HTERT RPE-1 (cell line): ENCODE results near the gene VCL.
"Not testable (repeated sequence)": the region's sequence is repeated elsewhere in the genome, so short reads cannot be mapped to it uniquely, and the experiment has no call there.

Experiments
- in situ Hi-C: fragments of 300-500 bp; cut with MboI; formaldehyde crosslinking; loops from 4 replicates; pipeline ENCODE4 v1.14.3; 2020; ENCODE audit warnings: low sequenced_read_pairs

VCL gene

GRCh38 chr10:74035303-74035702, 37.4 kb downstream of the VCL start:
- in situ Hi-C loops = no loop called here

DNA sequence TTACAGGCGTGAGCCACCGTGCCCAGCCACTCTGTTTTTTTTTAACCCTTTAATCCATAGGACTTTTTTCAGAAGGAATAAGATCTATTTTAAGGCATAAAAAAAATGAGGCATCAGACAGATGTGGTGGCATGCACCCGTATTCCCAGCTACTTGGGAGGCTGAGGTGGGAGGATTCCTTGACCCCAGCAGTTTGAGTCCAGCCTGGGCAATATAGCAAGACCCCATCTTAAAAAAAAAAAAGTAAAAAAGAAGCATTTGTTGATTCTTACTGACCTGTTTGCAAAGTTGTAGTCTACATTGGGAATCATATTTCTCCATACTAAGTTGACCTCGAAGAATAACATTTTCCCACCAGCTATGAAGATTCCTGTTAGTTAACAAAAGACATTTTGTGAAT, 38.6 kb downstream of the VCL start:
- in situ Hi-C loops = no loop called here

GRCh38 chr10:74039561-74040145, 41.7 kb downstream of the VCL start:
- in situ Hi-C loops = no loop called here

- in situ Hi-C loops = no loop called here
These were observed 42.5 kb downstream of the VCL start for GRCh38 chr10:74040200-74041126.

DNA sequence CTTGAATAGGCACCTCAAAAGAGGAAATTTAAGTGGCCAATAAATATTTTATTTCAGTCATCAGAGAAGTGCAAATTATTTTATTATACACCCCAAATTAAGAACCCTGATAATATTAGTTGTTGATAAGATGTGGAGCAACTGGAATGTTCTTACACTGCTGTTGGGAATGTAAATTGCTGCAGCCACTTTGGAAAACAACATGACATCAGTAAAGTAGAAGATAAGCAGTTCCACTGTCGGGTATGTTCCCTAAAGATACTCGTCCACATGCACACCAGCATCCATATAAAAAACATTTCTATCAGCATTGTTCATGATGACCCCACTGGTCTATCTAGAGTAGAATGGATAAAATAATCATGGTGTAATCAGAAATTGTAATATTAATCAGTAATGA, 46.5 kb downstream of the VCL start:
- in situ Hi-C loops = no loop called here

- in situ Hi-C loops = no loop called here
These were observed 49.4 kb downstream of the VCL start for GRCh38 chr10:74047304-74047703.

DNA sequence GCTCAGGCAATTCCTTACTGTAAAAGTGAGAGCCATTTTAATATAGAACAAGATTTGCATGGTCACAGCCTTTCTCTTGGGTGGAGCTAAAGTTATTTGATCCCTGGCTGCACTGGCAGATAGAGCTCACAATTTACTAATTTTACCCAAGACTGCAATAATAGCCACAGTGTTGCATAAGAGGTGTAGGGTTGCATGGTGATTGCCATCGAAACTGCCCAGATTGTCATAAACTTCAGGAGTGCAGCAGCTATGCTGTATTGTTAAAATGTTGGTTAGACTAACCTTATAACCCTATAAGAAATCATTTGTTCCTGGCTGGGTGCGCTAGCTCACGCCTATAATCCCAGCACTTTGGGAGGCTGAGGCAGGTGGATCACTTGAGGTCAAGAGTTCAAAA, 50.0 kb downstream of the VCL start:
- in situ Hi-C loops = no loop called here

GRCh38 chr10:74048433-74048832, 50.5 kb downstream of the VCL start:
- in situ Hi-C loops = no loop called here

DNA sequence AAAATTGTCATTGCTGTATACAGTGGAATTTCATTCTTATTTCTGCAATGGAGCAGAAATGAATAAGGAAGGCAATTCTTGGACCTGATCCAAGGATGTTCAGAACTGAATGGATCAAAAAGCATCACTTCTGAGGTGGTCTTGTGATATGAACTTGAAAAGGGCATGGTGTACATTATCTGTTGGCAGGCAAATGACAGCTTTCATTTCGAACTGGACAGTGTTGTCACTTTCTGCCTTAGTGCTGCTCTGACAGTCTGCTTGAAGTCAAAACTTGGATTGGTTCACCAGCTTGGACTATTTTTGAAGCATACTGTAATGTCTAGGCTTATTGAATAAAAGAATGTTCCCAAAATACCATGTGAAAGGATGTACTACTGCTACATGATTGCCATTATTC, 52.0 kb downstream of the VCL start:
- in situ Hi-C loops = no loop called here

DNA sequence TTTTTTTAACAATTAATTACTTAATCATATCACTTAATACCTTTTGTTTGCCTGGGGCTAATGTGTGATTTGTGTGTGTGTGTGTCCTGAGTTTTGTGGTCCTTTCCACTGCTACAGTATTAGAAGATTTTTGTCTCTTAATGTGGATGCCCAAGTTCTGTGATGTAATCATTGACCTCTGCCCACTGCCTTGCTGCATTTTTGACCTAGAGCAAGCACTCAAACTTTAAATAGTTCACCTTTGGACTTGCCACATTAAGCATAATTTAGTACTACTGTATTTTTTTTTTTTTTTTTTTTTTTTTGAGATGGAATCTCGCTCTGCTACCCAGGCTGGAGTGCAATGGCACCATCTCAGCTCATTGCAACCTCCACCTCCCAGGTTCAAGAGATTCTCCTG, 52.7 kb downstream of the VCL start:
- in situ Hi-C loops = no loop called here

DNA sequence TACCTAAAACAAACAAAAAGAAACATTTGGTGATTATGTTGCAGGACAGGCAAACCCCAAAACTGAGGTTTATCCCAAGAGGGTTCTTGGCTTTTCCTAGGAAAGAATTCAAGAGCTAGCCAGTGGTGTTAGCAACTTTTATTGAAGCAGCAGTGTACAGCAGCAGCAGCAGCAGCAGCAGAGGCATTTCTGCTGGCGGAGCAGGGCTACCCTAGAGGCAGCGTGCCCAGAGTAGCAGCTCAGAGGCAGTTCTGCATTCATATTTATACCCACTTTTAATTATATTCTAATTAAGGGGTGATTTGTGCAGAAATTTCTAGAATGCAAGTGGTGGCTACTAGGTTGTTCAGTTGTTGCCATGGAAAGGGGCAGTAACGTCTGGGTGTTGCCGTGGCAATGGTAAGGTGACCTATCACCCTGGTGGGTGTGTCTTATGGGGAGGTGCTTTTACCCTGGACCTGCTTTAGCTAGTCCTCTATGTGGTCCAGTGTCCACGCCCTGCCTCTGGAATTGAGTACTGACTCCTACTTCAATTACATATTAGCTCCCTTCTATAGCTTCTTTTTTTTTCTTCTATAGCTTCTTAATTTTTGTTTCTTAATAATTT, 53.9 kb downstream of the VCL start:
- in situ Hi-C loops = no loop called here

DNA sequence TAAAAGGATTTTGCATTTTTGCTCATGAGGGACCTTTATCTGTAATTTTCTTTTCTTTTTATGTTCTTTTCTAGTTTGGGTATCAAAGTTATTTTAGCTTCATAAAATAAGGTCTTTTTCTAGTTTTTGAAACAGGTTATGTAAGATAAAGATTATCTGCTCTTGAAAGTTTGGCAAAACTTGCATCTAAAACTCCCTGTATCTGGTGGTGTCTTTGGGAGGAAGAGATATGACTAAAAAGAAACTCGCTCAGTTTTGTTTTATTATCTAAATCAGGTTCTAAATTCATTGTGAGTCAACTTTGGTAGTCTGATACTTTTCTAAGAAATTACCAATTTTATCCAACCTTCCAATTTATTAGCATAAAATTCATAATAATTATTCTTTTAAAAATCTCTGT, 55.1 kb downstream of the VCL start:
- in situ Hi-C loops = no loop called here

DNA sequence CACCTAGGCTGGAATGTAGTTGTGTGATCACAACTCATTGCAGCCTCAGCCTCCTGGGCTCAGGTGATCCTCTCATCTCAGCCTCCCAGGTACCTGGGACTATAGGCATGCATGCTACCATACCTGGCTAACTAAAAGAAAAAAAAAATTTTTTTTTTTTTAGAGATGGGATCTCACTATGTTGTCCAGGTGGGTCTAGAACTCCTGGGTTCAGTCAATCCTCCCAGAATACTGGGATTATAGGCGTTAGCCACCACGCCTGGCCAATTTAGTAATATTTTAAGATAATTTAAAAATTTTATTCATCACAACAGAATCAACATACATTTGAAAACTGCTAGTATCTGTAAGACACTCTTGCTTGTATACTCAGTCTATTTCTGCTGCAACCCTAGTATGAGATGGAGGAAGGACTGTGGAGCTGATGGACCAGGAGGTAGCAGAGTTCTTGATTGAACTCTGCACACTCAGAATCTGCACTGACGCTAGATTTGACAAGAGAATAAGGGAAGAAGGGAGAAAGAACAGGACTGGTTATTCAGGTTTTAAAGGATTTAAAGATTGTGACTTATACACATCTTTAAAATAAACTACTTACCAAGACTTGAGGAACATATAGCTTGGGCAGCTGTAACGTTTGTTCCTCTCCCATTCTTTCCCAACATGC, 57.6 kb downstream of the VCL start:
- in situ Hi-C loops = no loop called here

DNA sequence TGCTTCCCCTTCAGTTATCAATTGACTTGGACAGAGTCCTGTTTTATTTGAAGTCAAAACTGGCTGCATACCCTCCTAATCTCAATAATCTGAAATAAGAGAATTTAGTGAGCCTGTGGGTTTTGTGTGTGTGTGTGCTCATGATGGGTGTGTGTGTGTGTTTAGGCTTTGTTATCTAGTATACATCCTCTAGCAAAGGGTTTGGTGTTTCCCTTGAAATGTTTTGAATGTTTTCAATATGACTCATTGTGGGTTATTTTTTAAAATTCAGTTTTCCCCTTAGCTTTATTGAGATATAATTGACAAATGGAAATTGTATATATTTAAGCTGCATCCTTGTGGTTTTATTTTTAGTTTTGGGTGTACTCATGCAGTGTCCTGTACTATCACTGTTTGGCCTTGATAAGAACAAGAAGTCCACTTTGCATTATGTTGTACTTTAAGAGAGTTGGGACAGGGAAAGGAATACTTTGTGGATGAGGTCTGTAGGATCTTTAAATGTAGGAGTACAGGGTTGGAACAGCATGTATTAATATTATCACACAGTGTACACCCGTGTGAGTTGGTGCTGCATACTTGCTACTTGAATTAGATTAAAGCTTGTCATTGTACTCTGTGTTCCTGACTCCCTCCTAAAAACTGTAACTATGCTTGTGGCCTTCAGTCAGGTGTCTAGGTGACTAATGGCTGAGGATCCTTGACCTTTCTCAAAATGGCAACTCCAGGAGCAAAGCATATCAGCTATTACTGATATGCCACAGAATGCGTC, 58.3 kb downstream of the VCL start:
- in situ Hi-C loops = no loop called here

DNA sequence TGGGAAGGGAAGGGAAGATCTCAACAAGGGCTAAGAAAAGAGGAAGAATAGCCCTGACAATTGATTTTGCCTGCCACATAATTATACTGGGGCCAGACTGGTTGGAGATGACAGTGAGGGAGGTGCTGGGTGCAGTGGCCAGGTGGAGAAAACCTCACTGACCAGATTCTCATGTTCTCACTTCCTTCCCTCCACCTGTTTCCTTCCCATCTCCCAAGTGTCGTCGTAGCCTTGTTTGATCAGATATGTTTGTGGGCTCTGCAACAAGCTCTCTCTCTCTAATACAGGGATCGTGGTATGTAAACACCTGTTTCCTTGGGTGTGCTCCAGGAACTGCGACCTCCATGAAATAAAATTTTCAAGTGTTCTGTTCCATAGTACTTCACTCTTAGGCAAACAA, 60.2 kb downstream of the VCL start:
- in situ Hi-C loops = no loop called here

DNA sequence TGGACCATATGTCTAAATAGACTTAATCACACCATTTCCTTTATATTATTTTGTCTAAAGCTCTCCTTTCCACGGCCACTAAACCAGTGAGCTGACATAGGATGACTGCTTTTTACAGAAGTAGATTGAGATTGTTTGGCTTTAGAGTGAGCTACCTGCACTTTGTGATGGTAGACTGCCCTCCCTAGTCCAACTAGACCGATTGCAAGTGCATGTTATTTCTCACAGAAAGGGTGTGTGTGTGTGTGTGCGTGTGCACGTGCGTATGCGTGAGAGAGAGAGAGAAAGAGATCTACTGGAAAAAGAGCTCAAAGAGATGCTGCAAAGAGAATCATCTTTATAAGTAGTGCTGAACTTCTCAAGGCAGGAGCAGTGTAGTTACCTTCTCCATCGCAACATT, 60.7 kb downstream of the VCL start:
- in situ Hi-C loops = no loop called here

DNA sequence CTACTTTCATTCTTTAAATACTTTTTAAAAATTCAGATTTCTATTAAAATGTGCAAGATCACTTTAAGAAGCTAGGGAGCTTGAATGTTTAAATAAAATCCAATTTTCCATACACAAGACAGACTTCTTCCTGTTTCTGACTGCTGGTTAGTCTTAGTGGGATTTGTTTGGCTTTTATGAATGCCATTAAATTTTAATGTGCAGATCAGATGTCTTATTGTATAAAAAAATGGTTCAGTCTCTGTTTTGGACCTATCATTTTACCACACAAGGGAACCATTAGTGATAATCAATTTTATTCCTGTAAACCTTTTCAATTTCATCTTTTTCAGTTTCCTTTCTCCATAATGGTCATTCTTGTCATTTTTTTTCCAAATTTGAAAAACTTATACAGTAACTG, 63.2 kb downstream of the VCL start:
- in situ Hi-C loops = no loop called here

- in situ Hi-C loops = not testable (repeated sequence)
These were observed 64.1 kb downstream of the VCL start for GRCh38 chr10:74061978-74062377.

DNA sequence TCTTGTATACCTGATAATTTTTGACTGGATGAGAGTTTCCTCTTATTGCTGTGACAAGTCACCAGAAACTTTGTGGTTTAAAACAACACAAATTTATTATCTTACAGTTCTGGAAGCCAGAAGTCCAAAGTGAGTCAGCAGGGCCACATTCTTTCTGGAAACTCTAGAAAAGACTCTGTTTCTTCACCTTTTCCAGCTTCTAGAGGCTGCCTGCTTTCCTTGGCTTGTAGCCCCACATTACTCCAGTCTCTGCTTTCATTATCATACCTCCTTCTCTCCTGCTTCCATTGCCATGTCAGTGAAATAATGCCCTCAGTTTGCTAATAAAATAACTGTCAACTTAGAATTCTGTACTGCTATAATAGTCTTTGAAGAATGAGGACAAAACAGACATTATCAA, 65.3 kb downstream of the VCL start:
- in situ Hi-C loops = no loop called here

- in situ Hi-C loops = no loop called here
These were observed 69.7 kb downstream of the VCL start for GRCh38 chr10:74067373-74068352.
